ENCODE measurements around the gene CORO7.

- TF ChIP-seq POLR2AphosphoS5 (IDR thresholded peaks at IDR 0.05), result no peak
- TF ChIP-seq, protein P1, sequence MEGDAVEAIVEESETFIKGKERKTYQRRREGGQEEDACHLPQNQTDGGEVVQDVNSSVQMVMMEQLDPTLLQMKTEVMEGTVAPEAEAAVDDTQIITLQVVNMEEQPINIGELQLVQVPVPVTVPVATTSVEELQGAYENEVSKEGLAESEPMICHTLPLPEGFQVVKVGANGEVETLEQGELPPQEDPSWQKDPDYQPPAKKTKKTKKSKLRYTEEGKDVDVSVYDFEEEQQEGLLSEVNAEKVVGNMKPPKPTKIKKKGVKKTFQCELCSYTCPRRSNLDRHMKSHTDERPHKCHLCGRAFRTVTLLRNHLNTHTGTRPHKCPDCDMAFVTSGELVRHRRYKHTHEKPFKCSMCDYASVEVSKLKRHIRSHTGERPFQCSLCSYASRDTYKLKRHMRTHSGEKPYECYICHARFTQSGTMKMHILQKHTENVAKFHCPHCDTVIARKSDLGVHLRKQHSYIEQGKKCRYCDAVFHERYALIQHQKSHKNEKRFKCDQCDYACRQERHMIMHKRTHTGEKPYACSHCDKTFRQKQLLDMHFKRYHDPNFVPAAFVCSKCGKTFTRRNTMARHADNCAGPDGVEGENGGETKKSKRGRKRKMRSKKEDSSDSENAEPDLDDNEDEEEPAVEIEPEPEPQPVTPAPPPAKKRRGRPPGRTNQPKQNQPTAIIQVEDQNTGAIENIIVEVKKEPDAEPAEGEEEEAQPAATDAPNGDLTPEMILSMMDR (IDR thresholded peaks at IDR 0.05 in 8 of 11, conservative IDR thresholded peaks at IDR 0.05 in 3 of 11), result no peak
- no peak for TF ChIP-seq POLR2A (IDR thresholded peaks at IDR 0.05)
Observed at GRCh38 chr16:4320571-4321137, 95.7 kb downstream of the CORO7 start.
